Measurements from ENCODE around the gene PRKAA2. TPM values are rescaled to one million over a fixed set of nuclear protein-coding genes. Genes with fewer than 3 reads are reported as not detected.

PRKAA2 gene
- total and polyA plus RNA-seq, 10 of the 15 experiments (the other 5 are each of a cell fraction or from before 2014, with no cell fraction given) = 0.01 TPM; not detected in 9

DNA sequence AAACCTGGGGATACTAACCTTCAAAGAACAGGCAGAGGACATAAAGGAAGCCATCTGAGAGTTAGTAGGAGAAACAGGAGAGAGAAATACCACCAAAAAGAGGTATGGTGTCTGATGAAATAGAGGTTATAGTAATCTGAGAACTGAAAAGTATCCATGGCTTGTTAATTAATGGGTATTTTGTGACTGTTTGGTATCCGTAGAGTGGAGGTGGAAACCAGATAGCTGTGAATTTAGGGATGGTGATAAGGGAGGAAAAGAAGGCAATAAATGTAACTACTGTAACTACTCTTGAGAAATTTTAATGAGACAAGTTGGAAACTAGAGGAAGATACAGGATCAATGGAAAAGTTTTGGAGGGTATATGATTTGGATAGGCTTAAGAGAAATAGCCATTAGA lies 27.5 kb downstream of the PRKAA2 start:
- 0% methylated on average over 1 of the region's 1 CpG for WGBS (ENCODE audit: insufficient coverage, insufficient replicate concordance, low lambda C conversion rate, missing lambda C conversion rate)
- DNase-seq (ENCODE audit: low read depth, low spot score) = no peak
- no peak for ATAC-seq
- H3K27me3 ChIP-seq (replicated peaks in 1 of 2; ENCODE audit: control insufficient read depth in 2 of 2, insufficient read depth in 2 of 2, low read length in 1 of 2) = no peaks in the 10 kb centered on the region
- no peak overlapping the region for H3K27ac ChIP-seq (ENCODE audit: control insufficient read depth, insufficient read depth)
- no peak overlapping the region for H3K4me3 ChIP-seq
- SMC1A ChIA-PET (ENCODE audit: uncharacterized antibody, unreplicated experiment) = no interaction called here
- no TSS peak for BruUV-seq (replicated peaks)
- H3K9me3 ChIP-seq (replicated peaks; ENCODE audit: control insufficient read depth, insufficient read depth, low read length) = no peaks in the 10 kb centered on the region
- H3K9ac ChIP-seq (ENCODE audit: control insufficient read depth, insufficient read depth, low read length) = no peak overlapping the region
- FAIRE-seq = no peak
- RAD21 ChIA-PET (ENCODE audit: unreplicated experiment) = no interaction called here
- H4K20me1 ChIP-seq (ENCODE audit: control insufficient read depth, insufficient read depth) = no peaks in the 10 kb centered on the region
- H3K36me3 ChIP-seq (ENCODE audit: control insufficient read depth in 2 of 2, insufficient read depth in 2 of 2, low read length in 1 of 2) = no peaks in the 10 kb centered on the region
- H3K4me2 ChIP-seq (ENCODE audit: control insufficient read depth, insufficient read depth) = no peak overlapping the region
- no peaks in the 10 kb centered on the region for H3K4me1 ChIP-seq (ENCODE audit: control insufficient read depth, insufficient read depth, low read length)
- in situ Hi-C loops (cut with MboI) (no loop called here), intact Hi-C loops (cut with micrococcal nuclease; ENCODE audit: unreplicated experiment) (no loop called here)
- H3K79me2 ChIP-seq (ENCODE audit: control insufficient read depth, insufficient read depth, low read length) = no peaks in the 10 kb centered on the region
- POLR2A ChIA-PET = no interaction called here
- CTCF ChIA-PET = interaction anchor here (1.3 kb wide), 1 partner anchor 16 kb away, joined by 3 read pairs; no protein-coding TSS in a partner anchor
- H2AFZ ChIP-seq (ENCODE audit: control insufficient read depth, low read depth, low read length) = no peak overlapping the region
- no peak for TF ChIP-seq NBN (IDR thresholded peaks at IDR 0.05)
- no peak for TF ChIP-seq HCFC1 (IDR thresholded peaks at IDR 0.05; ENCODE audit: low read length)
- no peak for TF ChIP-seq NR2C1 (IDR thresholded peaks at IDR 0.05)
- no peak for TF ChIP-seq POLR2AphosphoS2 (IDR thresholded peaks at IDR 0.05; ENCODE audit: low read depth, low read length)
- TF ChIP-seq, protein P1, sequence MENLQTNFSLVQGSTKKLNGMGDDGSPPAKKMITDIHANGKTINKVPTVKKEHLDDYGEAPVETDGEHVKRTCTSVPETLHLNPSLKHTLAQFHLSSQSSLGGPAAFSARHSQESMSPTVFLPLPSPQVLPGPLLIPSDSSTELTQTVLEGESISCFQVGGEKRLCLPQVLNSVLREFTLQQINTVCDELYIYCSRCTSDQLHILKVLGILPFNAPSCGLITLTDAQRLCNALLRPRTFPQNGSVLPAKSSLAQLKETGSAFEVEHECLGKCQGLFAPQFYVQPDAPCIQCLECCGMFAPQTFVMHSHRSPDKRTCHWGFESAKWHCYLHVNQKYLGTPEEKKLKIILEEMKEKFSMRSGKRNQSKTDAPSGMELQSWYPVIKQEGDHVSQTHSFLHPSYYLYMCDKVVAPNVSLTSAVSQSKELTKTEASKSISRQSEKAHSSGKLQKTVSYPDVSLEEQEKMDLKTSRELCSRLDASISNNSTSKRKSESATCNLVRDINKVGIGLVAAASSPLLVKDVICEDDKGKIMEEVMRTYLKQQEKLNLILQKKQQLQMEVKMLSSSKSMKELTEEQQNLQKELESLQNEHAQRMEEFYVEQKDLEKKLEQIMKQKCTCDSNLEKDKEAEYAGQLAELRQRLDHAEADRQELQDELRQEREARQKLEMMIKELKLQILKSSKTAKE (IDR thresholded peaks at IDR 0.05; ENCODE audit: low read depth, poor library complexity, severe bottlenecking) = no peak
- no peak for TF ChIP-seq ZBED1 (IDR thresholded peaks at IDR 0.05; ENCODE audit: borderline replicate concordance)
- TF ChIP-seq YBX1 (IDR thresholded peaks at IDR 0.05) = no peak
- TF ChIP-seq, protein P2, sequence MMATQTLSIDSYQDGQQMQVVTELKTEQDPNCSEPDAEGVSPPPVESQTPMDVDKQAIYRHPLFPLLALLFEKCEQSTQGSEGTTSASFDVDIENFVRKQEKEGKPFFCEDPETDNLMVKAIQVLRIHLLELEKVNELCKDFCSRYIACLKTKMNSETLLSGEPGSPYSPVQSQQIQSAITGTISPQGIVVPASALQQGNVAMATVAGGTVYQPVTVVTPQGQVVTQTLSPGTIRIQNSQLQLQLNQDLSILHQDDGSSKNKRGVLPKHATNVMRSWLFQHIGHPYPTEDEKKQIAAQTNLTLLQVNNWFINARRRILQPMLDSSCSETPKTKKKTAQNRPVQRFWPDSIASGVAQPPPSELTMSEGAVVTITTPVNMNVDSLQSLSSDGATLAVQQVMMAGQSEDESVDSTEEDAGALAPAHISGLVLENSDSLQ (IDR thresholded peaks at IDR 0.05) = no peak
- TF ChIP-seq ZNF592 (IDR thresholded peaks at IDR 0.05) = no peak
- TF ChIP-seq WRNIP1 (IDR thresholded peaks at IDR 0.05; ENCODE audit: borderline replicate concordance, low read depth, low read length) = no peak
- no peak for TF ChIP-seq SMC3 (IDR thresholded peaks at IDR 0.05; ENCODE audit: borderline replicate concordance, low read length)
- no peak for TF ChIP-seq ATF2 (IDR thresholded peaks at IDR 0.05; ENCODE audit: low read length)
- no peak for TF ChIP-seq DPF2 (IDR thresholded peaks at IDR 0.05)
- TF ChIP-seq KAT2A (conservative IDR thresholded peaks at IDR 0.05; ENCODE audit: control insufficient read depth, low read depth, low read length) = no peak
- TF ChIP-seq BCL3 (IDR thresholded peaks at IDR 0.05; ENCODE audit: borderline replicate concordance, insufficient read depth, low read depth, low read length, poor library complexity, severe bottlenecking) = no peak
- no peak for TF ChIP-seq POLR2AphosphoS5 (IDR thresholded peaks at IDR 0.05; ENCODE audit: low read length)

Data from GM12878 (cell line).